GM18511 (cell line): ENCODE results near the gene ATP2B3.

Experiments
- ATAC-seq: cut with Tn5 transposase; IDR thresholded peaks from one replicate; pipeline ENCODE4 v1.9.1; 2021; ENCODE audit warnings: mild to moderate bottlenecking, moderate library complexity; ENCODE audit not compliant: unreplicated experiment

Gene ATP2B3

GRCh38 chrX:153564047-153564606, 46.7 kb downstream of the ATP2B3 start:
- ATAC-seq, result no peak

GRCh38 chrX:153565996-153566580, 48.6 kb downstream of the ATP2B3 start:
- no peak for ATAC-seq

GRCh38 chrX:153568451-153569011, 51.1 kb downstream of the ATP2B3 start:
- ATAC-seq, result no peak

GRCh38 chrX:153569475-153569874, 52.0 kb downstream of the ATP2B3 start:
- no peak for ATAC-seq

GRCh38 chrX:153571534-153571908, 54.1 kb downstream of the ATP2B3 start:
- ATAC-seq, result no peak

- ATAC-seq, result no peak
These were observed 55.2 kb downstream of the ATP2B3 start for GRCh38 chrX:153572601-153573000.

GRCh38 chrX:153573984-153574383, 56.5 kb downstream of the ATP2B3 start:
- ATAC-seq, result no peak

- ATAC-seq, result no peak
These were observed 58.9 kb downstream of the ATP2B3 start for GRCh38 chrX:153576239-153576870.

GRCh38 chrX:153576961-153577360, 59.5 kb downstream of the ATP2B3 start:
- ATAC-seq, result no peak

- ATAC-seq, result no peak
These were observed 60.9 kb downstream of the ATP2B3 start for GRCh38 chrX:153578200-153578835.

GRCh38 chrX:153578889-153579288, 61.4 kb downstream of the ATP2B3 start:
- ATAC-seq, result no peak

- no peak for ATAC-seq
These were observed 63.4 kb downstream of the ATP2B3 start for GRCh38 chrX:153580700-153581386.

GRCh38 chrX:153582896-153583295, 65.5 kb downstream of the ATP2B3 start:
- peak; percentile 100 for ATAC-seq

GRCh38 chrX:153583433-153583832, 66.0 kb downstream of the ATP2B3 start:
- ATAC-seq, result no peak

- no peak for ATAC-seq
These were observed 68.4 kb downstream of the ATP2B3 start for GRCh38 chrX:153585827-153586226.

- ATAC-seq, result no peak
These were observed 69.9 kb downstream of the ATP2B3 start for GRCh38 chrX:153587342-153587741.

- no peak for ATAC-seq
These were observed 70.8 kb downstream of the ATP2B3 start for GRCh38 chrX:153588021-153588781.

- ATAC-seq, result no peak
These were observed 71.5 kb downstream of the ATP2B3 start for GRCh38 chrX:153588782-153589446.

GRCh38 chrX:153590961-153591956, 73.8 kb downstream of the ATP2B3 start:
- no peak for ATAC-seq
